ENCODE data around the gene MICU1.

Gene MICU1

DNA sequence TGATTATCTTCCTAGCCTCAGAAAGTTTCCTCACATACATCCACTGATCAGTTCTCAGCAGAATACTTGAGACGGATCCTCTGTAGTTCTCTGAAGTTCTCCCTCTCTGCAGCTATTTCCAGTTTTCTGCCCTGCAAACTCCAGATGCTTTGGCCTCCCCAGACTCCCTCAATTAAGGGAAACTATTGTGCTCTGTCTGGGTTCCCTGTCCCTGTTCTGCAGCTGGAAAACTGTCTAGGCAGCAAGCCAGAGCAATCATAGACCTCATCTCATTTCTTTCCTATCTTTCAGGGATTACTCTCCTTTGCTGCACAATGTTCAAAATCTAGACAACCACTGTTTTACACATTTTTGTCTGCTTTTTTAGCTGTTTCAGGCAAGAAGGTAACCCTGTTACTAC, 9.2 kb downstream of the MICU1 start:
- POLR2A ChIA-PET, result no interaction called here
- TF ChIP-seq, protein P1, sequence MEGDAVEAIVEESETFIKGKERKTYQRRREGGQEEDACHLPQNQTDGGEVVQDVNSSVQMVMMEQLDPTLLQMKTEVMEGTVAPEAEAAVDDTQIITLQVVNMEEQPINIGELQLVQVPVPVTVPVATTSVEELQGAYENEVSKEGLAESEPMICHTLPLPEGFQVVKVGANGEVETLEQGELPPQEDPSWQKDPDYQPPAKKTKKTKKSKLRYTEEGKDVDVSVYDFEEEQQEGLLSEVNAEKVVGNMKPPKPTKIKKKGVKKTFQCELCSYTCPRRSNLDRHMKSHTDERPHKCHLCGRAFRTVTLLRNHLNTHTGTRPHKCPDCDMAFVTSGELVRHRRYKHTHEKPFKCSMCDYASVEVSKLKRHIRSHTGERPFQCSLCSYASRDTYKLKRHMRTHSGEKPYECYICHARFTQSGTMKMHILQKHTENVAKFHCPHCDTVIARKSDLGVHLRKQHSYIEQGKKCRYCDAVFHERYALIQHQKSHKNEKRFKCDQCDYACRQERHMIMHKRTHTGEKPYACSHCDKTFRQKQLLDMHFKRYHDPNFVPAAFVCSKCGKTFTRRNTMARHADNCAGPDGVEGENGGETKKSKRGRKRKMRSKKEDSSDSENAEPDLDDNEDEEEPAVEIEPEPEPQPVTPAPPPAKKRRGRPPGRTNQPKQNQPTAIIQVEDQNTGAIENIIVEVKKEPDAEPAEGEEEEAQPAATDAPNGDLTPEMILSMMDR (IDR thresholded peaks at IDR 0.05; ENCODE audit: insufficient read depth, low read length, missing control alignments), result no peak
- DNase-seq (ENCODE audit: low read depth, low spot score), result no peak
- CTCF ChIA-PET, result interaction anchor here (1.1 kb wide), 1 partner anchor 9 kb away, joined by 3 read pairs; the partner anchor contains the start of gene MICU1
- H3K4me3 ChIP-seq (ENCODE audit: low read depth, low read length), result no peak overlapping the region

DNA sequence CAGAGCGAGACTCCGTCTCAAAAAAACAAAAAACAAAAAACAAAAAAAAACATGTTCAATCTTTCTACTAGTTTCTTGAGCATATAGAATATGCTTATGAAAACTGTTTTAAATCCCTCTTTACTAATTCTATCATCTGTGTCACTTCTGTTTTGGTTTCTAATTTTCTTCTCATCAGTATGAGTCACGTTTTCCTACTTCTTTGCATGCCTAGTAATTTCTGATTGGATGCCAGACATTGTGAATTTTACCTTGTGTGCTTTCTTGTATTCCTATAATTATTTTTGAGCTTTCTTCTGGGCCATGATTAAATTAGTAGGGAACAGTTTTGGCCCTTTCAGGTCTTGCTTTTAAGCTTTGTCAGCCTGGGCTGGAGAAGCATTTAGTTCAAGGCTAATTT, 9.9 kb downstream of the MICU1 start:
- ChIA-PET POLR2A (no interaction called here), CTCF (interaction anchor here (1.1 kb wide), 1 partner anchor 10 kb away, joined by 3 read pairs; the partner anchor contains the start of gene MICU1)
- TF ChIP-seq, protein P1 (IDR thresholded peaks at IDR 0.05; ENCODE audit: insufficient read depth, low read length, missing control alignments), result no peak
- DNase-seq (ENCODE audit: low read depth, low spot score), result no peak
- no peak overlapping the region for H3K4me3 ChIP-seq (ENCODE audit: low read depth, low read length)

DNA sequence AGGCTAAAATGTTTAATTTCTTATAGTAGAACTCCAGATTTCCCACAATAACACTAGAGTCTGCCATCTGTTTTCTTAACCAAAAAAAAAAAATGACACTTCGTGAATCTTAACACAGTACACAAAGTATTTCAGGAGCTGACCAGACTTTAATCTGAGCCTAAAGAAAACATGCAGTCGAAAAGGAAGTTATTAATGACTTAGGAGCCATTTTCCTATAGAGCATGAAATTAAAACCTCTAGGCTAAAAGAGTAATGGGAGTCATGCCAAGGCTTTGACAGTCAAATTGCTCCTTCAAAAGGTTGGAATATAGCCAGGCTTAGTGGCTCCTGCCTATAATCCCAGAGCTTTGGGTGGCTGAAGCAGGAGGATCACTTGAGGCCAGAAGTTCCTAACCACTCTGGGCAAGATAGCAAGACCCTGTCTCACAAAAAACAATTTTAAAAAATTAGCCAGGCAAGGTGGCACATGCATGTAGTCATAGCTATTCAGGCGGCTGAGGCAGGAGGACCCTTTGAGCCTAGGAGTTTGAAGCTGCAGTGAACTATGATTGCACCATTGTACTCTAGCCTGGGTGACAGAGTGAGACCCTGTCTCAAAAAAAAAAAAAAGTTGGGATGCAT, 13.6 kb downstream of the MICU1 start:
- ChIA-PET CTCF (interaction anchor here (1.2 kb wide), 2 partner anchors 10 to 12 kb away, joined by 4 read pairs; no protein-coding TSS in a partner anchor), POLR2A (no interaction called here)
- DNase-seq (ENCODE audit: low read depth, low spot score), result no peak
- H3K4me3 ChIP-seq (ENCODE audit: low read depth, low read length), result no peak overlapping the region
- TF ChIP-seq, protein P1 (IDR thresholded peaks at IDR 0.05; ENCODE audit: insufficient read depth, low read length, missing control alignments), result no peak

DNA sequence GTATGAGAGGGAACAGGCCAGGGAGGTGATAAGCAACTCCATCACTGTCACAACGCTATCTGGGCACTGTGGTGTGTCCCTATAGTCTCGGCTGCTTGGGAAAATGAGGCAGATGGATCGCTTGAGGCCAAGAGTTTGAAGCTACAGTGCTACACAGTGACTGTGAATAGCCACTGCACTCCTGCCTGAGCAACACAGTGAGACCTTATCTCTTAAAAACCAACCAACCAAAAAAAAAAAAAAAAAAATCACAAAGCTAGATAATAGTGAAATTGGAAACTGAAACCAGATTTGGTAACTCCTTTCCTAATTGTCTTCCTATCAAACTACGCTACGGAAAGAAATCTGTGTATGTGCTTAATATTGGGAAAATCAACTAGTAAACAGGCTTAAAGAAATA, 14.1 kb downstream of the MICU1 start:
- CTCF ChIA-PET, result interaction anchor here (1.2 to 1.7 kb wide), 2 partner anchors 9 to 13 kb away, joined by 4 to 5 read pairs; no protein-coding TSS in a partner anchor
- DNase-seq (ENCODE audit: low read depth, low spot score), result no peak
- POLR2A ChIA-PET, result no interaction called here
- TF ChIP-seq, protein P1 (IDR thresholded peaks at IDR 0.05; ENCODE audit: insufficient read depth, low read length, missing control alignments), result no peak
- H3K4me3 ChIP-seq (ENCODE audit: low read depth, low read length), result no peak overlapping the region

DNA sequence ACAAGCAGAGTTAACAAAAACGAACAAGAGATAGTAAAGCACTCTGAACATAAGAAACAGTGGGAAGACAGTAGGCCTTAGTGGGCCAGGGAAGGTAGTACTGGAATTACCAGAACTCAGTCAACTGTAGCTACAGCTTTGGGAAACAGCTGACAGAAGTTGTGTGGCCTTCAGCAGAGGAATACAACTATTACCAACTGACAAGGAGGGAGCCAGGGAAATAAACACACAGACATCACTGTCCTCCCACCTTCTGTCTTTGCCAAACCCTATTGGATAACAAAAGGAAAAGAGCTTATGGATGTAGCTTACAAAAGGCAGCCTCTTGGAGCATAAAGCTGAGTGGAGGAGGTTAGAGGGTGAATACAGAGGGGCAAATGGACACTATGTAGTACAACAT, 15.4 kb downstream of the MICU1 start:
- no peak for DNase-seq (ENCODE audit: low read depth, low spot score)
- H3K4me3 ChIP-seq (ENCODE audit: low read depth, low read length), result no peak overlapping the region
- TF ChIP-seq, protein P1 (IDR thresholded peaks at IDR 0.05; ENCODE audit: insufficient read depth, low read length, missing control alignments), result no peak
- ChIA-PET POLR2A (interaction anchor here (0.5 kb wide), 1 partner anchor 141 kb away, joined by 3 read pairs; no protein-coding TSS in a partner anchor), CTCF (interaction anchor here (1.7 kb wide), 1 partner anchor 8 kb away, joined by 5 read pairs; no protein-coding TSS in a partner anchor)

DNA sequence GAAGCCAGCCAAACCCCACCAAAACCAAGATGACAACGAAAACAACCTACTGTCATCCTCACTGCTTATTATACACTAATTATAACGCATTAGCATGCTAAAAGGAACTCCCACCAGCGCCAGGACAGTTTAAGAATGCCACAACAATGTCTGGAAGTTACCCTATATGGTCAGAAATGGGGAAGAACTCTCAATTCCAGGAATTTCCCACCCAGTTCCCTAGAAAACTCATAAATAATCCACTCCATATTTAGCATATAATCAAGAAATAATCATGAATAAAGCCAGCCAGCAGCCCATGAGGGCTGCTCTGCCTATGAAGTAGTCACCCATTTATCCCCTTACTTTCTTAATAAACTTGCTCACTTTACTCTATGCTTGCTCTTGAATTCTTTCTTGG, 20.8 kb downstream of the MICU1 start:
- H3K4me3 ChIP-seq (ENCODE audit: low read depth, low read length), result no peak overlapping the region
- TF ChIP-seq, protein P1 (IDR thresholded peaks at IDR 0.05; ENCODE audit: insufficient read depth, low read length, missing control alignments), result no peak
- CTCF ChIA-PET, result no interaction called here
- DNase-seq (ENCODE audit: low read depth, low spot score), result no peak
- POLR2A ChIA-PET, result no interaction called here

Data from AG04449 (cell line).